H1 (cell line): Measurements from ENCODE around the gene TMEM185A. TPM values are rescaled to one million over a fixed set of nuclear protein-coding genes. Genes with fewer than 3 reads are reported as not detected.

Experiments
- CTCF ChIA-PET: fragments of 300-600 bp; sonication (Branson Sonifier 250); formaldehyde crosslinking; loops from one replicate; lab custom pipeline; 2021; ENCODE audit not compliant: partially characterized antibody; lab: Charles Lee
- POLR2A ChIA-PET: fragments of 300-600 bp; sonication (Branson Sonifier 250); formaldehyde crosslinking; loops from one replicate; lab custom pipeline; 2021; ENCODE audit warnings: inconsistent platforms; ENCODE audit not compliant: partially characterized antibody; lab: Charles Lee
- DNase-seq, 2 experiments: peaks; one replicate each; pipeline versions ENCODE4 v3.0.0 to v3.0.0-alpha.2; 2010 to 2022; ENCODE audit warnings: low spot score in 2 of 2, low read depth in 1 of 2, mixed read lengths in 1 of 2
- FAIRE-seq: peaks from 2 replicates; lab custom pipeline; 2011; peaks lifted over from hg19 to GRCh38; lab: Jason Lieb, UNC
- H2AFZ ChIP-seq: 2 replicates; pipeline ENCODE4 v1.8.1; 2012; ENCODE audit warnings: low read length, inconsistent platforms
- H2AK5ac ChIP-seq: 2 replicates; pipeline ENCODE4 v1.6.1; 2013; ENCODE audit warnings: low read depth, low read length
- H2BK120ac ChIP-seq: replicated peaks from 2 replicates; pipeline ENCODE3; 2013; ENCODE audit warnings: low read depth, low read length, inconsistent platforms
- H2BK12ac ChIP-seq: 2 replicates; pipeline ENCODE4 v1.6.1; 2013; ENCODE audit warnings: low read depth, low read length
- H2BK15ac ChIP-seq: 2 replicates; pipeline ENCODE4 v1.6.1; 2013; ENCODE audit warnings: low read length
- H2BK20ac ChIP-seq: 2 replicates; pipeline ENCODE4 v1.6.1; 2013; ENCODE audit warnings: low read length
- H2BK5ac ChIP-seq: 2 replicates; pipeline ENCODE4 v1.6.1; 2013; ENCODE audit warnings: low read depth, low read length
- H3K14ac ChIP-seq: 2 replicates; pipeline ENCODE4 v1.6.1; 2013; ENCODE audit warnings: inconsistent platforms; ENCODE audit not compliant: insufficient read length
- H3K18ac ChIP-seq: 2 replicates; pipeline ENCODE4 v1.6.1; 2013; ENCODE audit warnings: low read length; ENCODE audit errors: extremely low read depth
- H3K23ac ChIP-seq: 2 replicates; pipeline ENCODE4 v1.6.1; 2013; ENCODE audit warnings: inconsistent platforms; ENCODE audit not compliant: insufficient read length
- H3K23me2 ChIP-seq: 2 replicates; pipeline ENCODE4 v1.6.1; 2013; ENCODE audit warnings: low read depth, low read length
- H3K27ac ChIP-seq: 2 replicates; pipeline ENCODE4 v1.6.1; 2011; ENCODE audit warnings: low read depth, low read length, inconsistent platforms
- H3K27me3 ChIP-seq, 4 experiments: replicated peaks in 1 of 4; 1 replicate in 1 of 4; 2 replicates in 3 of 4; pipeline versions ENCODE4 v1.6.1 to v1.8.1; 2011 to 2013; ENCODE audit warnings: low read length in 3 of 4, mild to moderate bottlenecking in 3 of 4, inconsistent platforms in 2 of 4, mixed read lengths in 2 of 4, moderate library complexity in 1 of 4; ENCODE audit not compliant: control insufficient read depth in 3 of 4, insufficient read depth in 3 of 4; ENCODE audit errors: extremely low read depth in 1 of 4
- H3K36me3 ChIP-seq, 4 experiments: 2 replicates each; pipeline versions ENCODE4 v1.6.1 to v1.8.1; 2011 to 2013; ENCODE audit warnings: mild to moderate bottlenecking in 4 of 4, low read length in 3 of 4, moderate library complexity in 2 of 4, control low read depth in 1 of 4, inconsistent platforms in 1 of 4; ENCODE audit not compliant: insufficient read depth in 4 of 4, control insufficient read depth in 2 of 4
- H3K4ac ChIP-seq: replicated peaks from 2 replicates; pipeline ENCODE3; 2013; ENCODE audit warnings: low read length, low read depth, mixed read lengths, inconsistent platforms; ENCODE audit not compliant: insufficient read length
- H3K4me1 ChIP-seq, 4 experiments: replicated peaks in 1 of 4; 1 replicate in 1 of 4; 2 replicates in 3 of 4; pipeline versions ENCODE4 v1.6.1 to v1.8.1; 2011 to 2013; ENCODE audit warnings: low read length in 3 of 4, inconsistent platforms in 2 of 4, mixed read lengths in 1 of 4; ENCODE audit not compliant: insufficient read depth in 4 of 4, control insufficient read depth in 3 of 4
- H3K4me2 ChIP-seq, 2 experiments: 2 replicates each; pipeline versions ENCODE4 v1.6.1 to v1.8.1; 2011 to 2013; ENCODE audit warnings: low read depth in 2 of 2, low read length in 2 of 2, control low read depth in 1 of 2, inconsistent platforms in 1 of 2, mild to moderate bottlenecking in 1 of 2; ENCODE audit not compliant: insufficient read depth in 1 of 2
- H3K4me3 ChIP-seq, 4 experiments: fragments of 200-600, 300-600 bp in 1 of 4; sonication (generic), shearing (Covaris generic), sonication (Bioruptor Twin) in 1 of 4; 2 replicates each; pipeline versions ENCODE4 v1.5.1 to v1.8.1; 2011 to 2016; ENCODE audit warnings: low read length in 4 of 4, low read depth in 3 of 4, control low read depth in 2 of 4, inconsistent platforms in 2 of 4, mild to moderate bottlenecking in 2 of 4, mixed read lengths in 1 of 4, moderate library complexity in 1 of 4; ENCODE audit not compliant: insufficient read depth in 2 of 4; ENCODE audit errors: extremely low read depth in 1 of 4
- H3K56ac ChIP-seq: replicated peaks from 2 replicates; pipeline ENCODE3; 2013; ENCODE audit warnings: low read depth, mild to moderate bottlenecking, mixed read lengths, low read length, inconsistent platforms; ENCODE audit not compliant: insufficient read length
- H3K79me1 ChIP-seq: 2 replicates; pipeline ENCODE4 v1.6.1; 2013; ENCODE audit warnings: low read depth, low read length, control low read depth
- H3K79me2 ChIP-seq, 2 experiments: 2 replicates each; pipeline versions ENCODE4 v1.6.1 to v1.8.1; 2012 to 2013; ENCODE audit warnings: low read length in 2 of 2, mild to moderate bottlenecking in 2 of 2, inconsistent platforms in 1 of 2; ENCODE audit not compliant: insufficient read depth in 2 of 2, control insufficient read depth in 1 of 2
- H3K9ac ChIP-seq, 4 experiments: replicated peaks in 1 of 4; 1 replicate in 1 of 4; 2 replicates in 3 of 4; pipeline versions ENCODE4 v1.6.1 to v1.8.1; 2011 to 2013; ENCODE audit warnings: low read depth in 3 of 4, low read length in 3 of 4, control low read depth in 2 of 4, mild to moderate bottlenecking in 2 of 4, moderate library complexity in 2 of 4, inconsistent platforms in 1 of 4; ENCODE audit errors: extremely low read depth in 1 of 4
- H3K9me3 ChIP-seq, 2 experiments: 2 replicates each; pipeline versions ENCODE4 v1.6.1 to v1.8.1; 2012 to 2013; ENCODE audit warnings: mild to moderate bottlenecking in 2 of 2, moderate library complexity in 2 of 2, control low read depth in 1 of 2, inconsistent platforms in 1 of 2, low read depth in 1 of 2, low read length in 1 of 2, mixed read lengths in 1 of 2; ENCODE audit not compliant: insufficient read depth in 2 of 2
- H4K20me1 ChIP-seq, 2 experiments: replicated peaks in 1 of 2; 2 replicates each; pipeline versions ENCODE3 to v1.8.1; 2011 to 2013; ENCODE audit warnings: inconsistent platforms in 2 of 2, low read length in 2 of 2, mild to moderate bottlenecking in 1 of 2; ENCODE audit not compliant: insufficient read depth in 2 of 2, control insufficient read depth in 1 of 2
- H4K5ac ChIP-seq: 2 replicates; pipeline ENCODE4 v1.6.1; 2013; ENCODE audit warnings: low read length, low read depth, mixed read lengths, inconsistent platforms; ENCODE audit not compliant: insufficient read length
- H4K8ac ChIP-seq: 2 replicates; pipeline ENCODE4 v1.8.0; 2013; ENCODE audit warnings: mild to moderate bottlenecking, moderate library complexity, low read length, inconsistent platforms; ENCODE audit not compliant: insufficient read depth; ENCODE audit errors: extremely low read depth
- H4K91ac ChIP-seq: replicated peaks from 2 replicates; pipeline ENCODE3; 2013; ENCODE audit warnings: low read length, mixed read lengths, inconsistent platforms; ENCODE audit not compliant: insufficient read length
- CHD2 ChIP-seq: IDR thresholded peaks from 2 replicates; pipeline ENCODE4 v1.6.1; 2012; ENCODE audit warnings: low read length, improper control_type of control experiment
- E2F6 ChIP-seq: IDR thresholded peaks from 2 replicates; pipeline ENCODE4 v1.6.1; 2012; ENCODE audit warnings: inconsistent platforms
- EGR1 ChIP-seq: IDR thresholded peaks from 2 replicates; pipeline ENCODE4 v1.6.1; 2011; ENCODE audit warnings: low read depth, low read length, borderline replicate concordance
- EP300 ChIP-seq, 2 experiments: IDR thresholded peaks; 1 replicate in 1 of 2; 2 replicates in 1 of 2; pipeline ENCODE4 v1.6.1; 2011 to 2012; ENCODE audit warnings: low read depth in 2 of 2, low read length in 2 of 2, mild to moderate bottlenecking in 2 of 2, borderline replicate concordance in 1 of 2, inconsistent platforms in 1 of 2, moderate library complexity in 1 of 2
- HDAC2 ChIP-seq, 2 experiments: fragments of 300-600 bp in 1 of 2; sonication (generic) in 1 of 2; IDR thresholded peaks; 2 replicates each; pipeline ENCODE4 v1.6.1; 2011 to 2012; ENCODE audit warnings: low read depth in 2 of 2, low read length in 2 of 2, mild to moderate bottlenecking in 2 of 2, moderate library complexity in 2 of 2, borderline replicate concordance in 1 of 2, inconsistent platforms in 1 of 2
- HDAC6 ChIP-seq: IDR thresholded peaks from one replicate; pipeline ENCODE4 v1.7.1; 2012; ENCODE audit warnings: low read depth, mild to moderate bottlenecking, inconsistent platforms, low read length, moderate library complexity
- PHF8 ChIP-seq: fragments of 200-600 bp; sonication (generic); conservative IDR thresholded peaks from 2 replicates; pipeline ENCODE4 v1.7.1; 2012; ENCODE audit warnings: low read depth, mild to moderate bottlenecking, inconsistent platforms, low read length, moderate library complexity
- POLR2AphosphoS5 ChIP-seq: IDR thresholded peaks from 2 replicates; pipeline ENCODE4 v1.6.1; 2011; ENCODE audit warnings: low read depth, low read length
- RXRA ChIP-seq: IDR thresholded peaks from 2 replicates; pipeline ENCODE4 v1.6.1; 2011; ENCODE audit warnings: low read depth, mild to moderate bottlenecking, low read length, moderate library complexity; ENCODE audit not compliant: insufficient read depth
- SP1 ChIP-seq: IDR thresholded peaks from 2 replicates; pipeline ENCODE4 v1.6.1; 2011; ENCODE audit warnings: low read depth, low read length
- SP4 ChIP-seq: IDR thresholded peaks from 2 replicates; pipeline ENCODE4 v1.6.1; 2012; ENCODE audit warnings: low read length, inconsistent platforms
- TAF1 ChIP-seq: IDR thresholded peaks from 2 replicates; pipeline ENCODE4 v1.6.1; 2011; ENCODE audit warnings: mild to moderate bottlenecking, low read depth, low read length
- TAF7 ChIP-seq: optimal IDR thresholded peaks from 2 replicates; pipeline ENCODE3; 2011; ENCODE audit warnings: low read depth, mild to moderate bottlenecking, inconsistent platforms, low read length, moderate library complexity, borderline replicate concordance
- YY1 ChIP-seq: IDR thresholded peaks from 2 replicates; pipeline ENCODE4 v1.6.1; 2011; ENCODE audit warnings: low read depth, mild to moderate bottlenecking, low read length
- WGBS, 2 experiments: shearing (Covaris generic) in 1 of 2; methylation state at CpG; one replicate each; pipeline versions ENCODE4 v1.1.6 to v1.1.7; 2013 to 2015; ENCODE audit warnings: low lambda C conversion rate in 2 of 2, mixed read lengths in 2 of 2, inconsistent platforms in 1 of 2, low coverage in 1 of 2, missing lambda C conversion rate in 1 of 2; ENCODE audit not compliant: insufficient replicate concordance in 2 of 2, insufficient coverage in 1 of 2, insufficient read length in 1 of 2; ENCODE audit errors: extremely low coverage in 1 of 2, missing lambda C conversion rate in 1 of 2; 5-methylcytosine and 5-hydroxymethylcytosine counted together
- polyA plus RNA-seq, 7 experiments: library from polyadenylated mRNA; depleted of rRNA in 3 of 7; stranded (reverse) in 5 of 7; unstranded in 2 of 7; fragments of >200 nt in 5 of 7; fragments of 200-250 nt in 2 of 7; gene quantifications; 1 replicate in 5 of 7; 2 replicates in 1 of 7; 4 replicates in 1 of 7; pipeline versions ENCODE4 v1.2.1 to v1.2.3, GENCODE V29; 2011 to 2013; ENCODE audit warnings: missing spikeins in 2 of 7, mixed read lengths in 2 of 7
- total RNA-seq: library from RNA; stranded (reverse); fragmentation: NEBNext Ultra II Directional; extraction: Animal tissue kit (Norgen Biotek cat#: 25700); gene quantifications from 2 replicates; pipeline ENCODE4 v1.2.1, GENCODE V29; 2021

The TMEM185A gene
- total and polyA plus RNA-seq, 2 of the 8 experiments (the other 6 are each of a cell fraction or from before 2014, with no cell fraction given), result 15.0 to 26.5 TPM

GRCh38 chrX:149563359-149563758, 68.2 kb downstream of the TMEM185A start:
- Histone ChIP-seq H2BK120ac (no peak overlapping the region), H3K79me2 (no peaks in the 10 kb centered on the region), H3K14ac (no peak overlapping the region), H3K4me1 (no peaks in the 10 kb centered on the region), H3K27me3 (no peaks in the 10 kb centered on the region), H4K5ac (no peak overlapping the region), H4K91ac (peak overlapping the region; percentile 25), H2BK5ac (no peak overlapping the region), H3K56ac (no peak overlapping the region), H3K4ac (no peak overlapping the region), H3K36me3 (no peaks in the 10 kb centered on the region), H2BK15ac (no peak overlapping the region; the same call in 1 of the 2 replicates), H3K79me1 (no peaks in the 10 kb centered on the region), H3K23me2 (no peaks in the 10 kb centered on the region), H4K8ac (no peak overlapping the region), H3K27ac (no peak overlapping the region; the same call in 1 of the 2 replicates), H2AK5ac (no peak overlapping the region), H3K9me3 (no peaks in the 10 kb centered on the region), H4K20me1 (no peaks in the 10 kb centered on the region), H2BK20ac (no peak overlapping the region), H3K18ac (no peak overlapping the region), H3K4me3 (no peak overlapping the region), H2AFZ (no peak overlapping the region), H3K4me2 (no peak overlapping the region), H3K9ac (no peak overlapping the region), H3K23ac (no peak overlapping the region), H2BK12ac (0 out of 2 replicates have a peak overlapping the region, but pooled peaks have one; percentile 17)
- 98% methylated on average over 4 of the region's 4 CpGs; no CpG with 5 or more reads in 1 of the 2 experiments for WGBS, 2 experiments
- no peak for FAIRE-seq
- no peak for DNase-seq
- ChIA-PET POLR2A (no interaction called here), CTCF (no interaction called here)
- TF ChIP-seq SP4 (no peak), HDAC6 (no peak), E2F6 (no peak), SP1 (no peak), EP300 (IDR thresholded peaks at IDR 0.05; ENCODE audit: borderline replicate concordance in 1 of 2, low read depth in 2 of 2, low read length in 2 of 2) (no peak), HDAC2 (IDR thresholded peaks at IDR 0.05; ENCODE audit: borderline replicate concordance in 1 of 2, low read depth in 2 of 2, low read length in 2 of 2) (no peak), PHF8 (no peak), CHD2 (no peak), TAF1 (no peak), YY1 (no peak), RXRA (no peak), POLR2AphosphoS5 (no peak), TAF7 (no peak), EGR1 (no peak)
